Ovary (tissue), 9 donors: Measurements from ENCODE around the gene TMCC3. TPM values are rescaled to one million over a fixed set of nuclear protein-coding genes. Genes with fewer than 3 reads are reported as not detected.
A peak's percentile ranks its signal among the peaks of the same experiment; 100 is the strongest.
"Not testable (repeated sequence)": the region's sequence is repeated elsewhere in the genome, so short reads cannot be mapped to it uniquely, and the experiment has no call there.

ENCODE experiments used
- DNase-seq, 5 donors: peaks; one replicate each; pipeline ENCODE4 v3.0.0-alpha.2; 2019 to 2020
- H3K27ac ChIP-seq, 2 donors: fragments of 200-600 bp; one replicate each; pipeline versions ENCODE4 v1.5.1 to v1.8.0; 2019 to 2022
- H3K27me3 ChIP-seq: fragments of 200-600 bp; one replicate; pipeline ENCODE4 v1.8.0; 2022
- H3K36me3 ChIP-seq: fragments of 200-600 bp; sonication (generic); one replicate; pipeline ENCODE4 v1.5.1; 2019
- H3K4me1 ChIP-seq: one replicate; pipeline ENCODE4 v1.8.1; 2013; ENCODE audit warnings: mild to moderate bottlenecking, moderate library complexity; ENCODE audit not compliant: insufficient read depth
- H3K4me3 ChIP-seq: fragments of 200-600 bp; sonication (generic); one replicate; pipeline ENCODE4 v1.5.1; 2017
- H3K9me3 ChIP-seq, 2 donors: fragments of 200-600 bp in 1 of 2; sonication (generic) in 1 of 2; one replicate each; pipeline versions ENCODE4 v1.5.1 to v1.8.1; 2013 to 2019; ENCODE audit warnings: mild to moderate bottlenecking in 1 of 2, moderate library complexity in 1 of 2
- EP300 ChIP-seq: sonication (generic); formaldehyde crosslinking; IDR thresholded peaks from one replicate; pipeline ENCODE4 v1.6.1; 2017; ENCODE audit warnings: antibody characterized with exemption
- POLR2A ChIP-seq: fragments of 450-650 bp; IDR thresholded peaks from one replicate; pipeline ENCODE4 v1.6.1; 2017; ENCODE audit warnings: antibody characterized with exemption, mild to moderate bottlenecking, moderate library complexity
- WGBS, 3 donors: extraction: QIAGEN DNeasy Blood & Tissue Kit in 1 of 3; methylation state at CpG; one replicate each; pipeline versions ENCODE4 v1.1.5 to v1.1.7; 2013 to 2017; 5-methylcytosine and 5-hydroxymethylcytosine counted together
- intact Hi-C, 4 donors: fragments of 100-400 bp; cut with DNase I; formaldehyde crosslinking; loops; one replicate each; pipeline versions ENCODE4 v1.11.0 to v1.15.1; 2022 to 2023
- polyA plus RNA-seq, 2 donors: library from polyadenylated mRNA; stranded (reverse); fragments of 200-250 nt in 1 of 2; fragments of 350-450 nt in 1 of 2; fragmentation: Illumina TruSeq in 1 of 2; extraction: RNeasy Lipid Tissue Mini Kit (QIAGEN cat#74804) in 1 of 2; gene quantifications; one replicate each; pipeline ENCODE4 v1.2.3, GENCODE V29; 2013 to 2014
- total RNA-seq, 7 donors: library from RNA; depleted of rRNA in 2 of 7; stranded (reverse); fragments of >200 nt in 2 of 7; fragmentation: NEBNext Ultra II Directional in 3 of 7; extraction: Animal tissue kit (Norgen Biotek cat#: 25700) in 3 of 7; gene quantifications; one replicate each; pipeline versions ENCODE4 v1.1.0 to v1.2.4, GENCODE V29; 2016 to 2023
- TF ChIP-seq, protein P1 (sequence below), 3 donors: fragments of 450-650 bp in 2 of 3; fragments of 200-600 bp in 1 of 3; IDR thresholded peaks; one replicate each; pipeline versions ENCODE4 v1.5.1 to v1.8.0; 2016 to 2022; ENCODE audit warnings: antibody characterized with exemption in 3 of 3, mild to moderate bottlenecking in 1 of 3
- donor health status: DM: no; HTN: no; CAD: no; lungs with moderate emphysema.
- donor health status: DM: no; HTN: no; CAD: no.
- donor health status: Bipolar disorder and iron deficiency.
- donor health status: DM: yes; HTN: yes; CAD: no.
- donor health status: DM: no; HTN: no; CAD: no.
- donor health status: DM: yes; HTN: yes; CAD: no.

Gene TMCC3
- total and polyA plus RNA-seq, 9 donors, result 4.8 to 24.6 (median 9.6) TPM

DNA sequence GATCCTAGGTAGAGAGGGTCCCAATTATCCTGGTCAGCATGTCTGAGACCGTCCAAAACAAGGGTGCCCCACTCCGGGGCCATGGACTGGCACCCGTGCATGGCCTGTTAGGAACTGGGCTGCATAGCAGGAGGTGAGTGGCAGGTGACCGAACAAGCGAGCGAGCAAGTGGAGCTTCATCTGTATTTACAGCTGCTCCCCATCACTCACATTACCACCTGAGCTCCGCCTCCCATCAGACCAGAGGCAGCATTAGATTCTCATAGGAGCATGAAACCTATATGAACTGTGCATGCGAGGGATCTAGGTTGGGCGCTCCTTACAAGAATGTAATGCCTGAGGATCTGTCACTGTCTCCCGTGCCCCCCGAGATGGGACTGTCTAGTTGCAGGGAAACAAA lies 44.4 kb upstream of the TMCC3 start:
- Histone ChIP-seq H3K27ac (no peak overlapping the region), H3K4me3 (no peak overlapping the region), H3K36me3 (no peaks in the 10 kb centered on the region), H3K4me1 (peaks cover 7% of the 10 kb centered on the region), H3K27me3 (no peaks in the 10 kb centered on the region), H3K9me3 (no peaks in the 10 kb centered on the region)
- no peak for DNase-seq
- WGBS, 3 donors, result 94 to 98% (median 95%) methylated on average over 11 of the region's 11 CpGs
- intact Hi-C loops, result no loop called here
- TF ChIP-seq EP300, result no peak
- TF ChIP-seq, protein P1, sequence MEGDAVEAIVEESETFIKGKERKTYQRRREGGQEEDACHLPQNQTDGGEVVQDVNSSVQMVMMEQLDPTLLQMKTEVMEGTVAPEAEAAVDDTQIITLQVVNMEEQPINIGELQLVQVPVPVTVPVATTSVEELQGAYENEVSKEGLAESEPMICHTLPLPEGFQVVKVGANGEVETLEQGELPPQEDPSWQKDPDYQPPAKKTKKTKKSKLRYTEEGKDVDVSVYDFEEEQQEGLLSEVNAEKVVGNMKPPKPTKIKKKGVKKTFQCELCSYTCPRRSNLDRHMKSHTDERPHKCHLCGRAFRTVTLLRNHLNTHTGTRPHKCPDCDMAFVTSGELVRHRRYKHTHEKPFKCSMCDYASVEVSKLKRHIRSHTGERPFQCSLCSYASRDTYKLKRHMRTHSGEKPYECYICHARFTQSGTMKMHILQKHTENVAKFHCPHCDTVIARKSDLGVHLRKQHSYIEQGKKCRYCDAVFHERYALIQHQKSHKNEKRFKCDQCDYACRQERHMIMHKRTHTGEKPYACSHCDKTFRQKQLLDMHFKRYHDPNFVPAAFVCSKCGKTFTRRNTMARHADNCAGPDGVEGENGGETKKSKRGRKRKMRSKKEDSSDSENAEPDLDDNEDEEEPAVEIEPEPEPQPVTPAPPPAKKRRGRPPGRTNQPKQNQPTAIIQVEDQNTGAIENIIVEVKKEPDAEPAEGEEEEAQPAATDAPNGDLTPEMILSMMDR (IDR thresholded peaks at IDR 0.05), result no peak
- no peak for TF ChIP-seq POLR2A

GRCh38 chr12:94692826-94693225 lies 42.5 kb upstream of the TMCC3 start:
- H3K27me3 ChIP-seq, intact Hi-C loops, H3K4me3 ChIP-seq, H3K36me3 ChIP-seq, H3K9me3 ChIP-seq, H3K27ac ChIP-seq, DNase-seq: not testable (repeated sequence)
- H3K4me1 ChIP-seq, result peaks cover 14% of the 10 kb centered on the region
- WGBS, 3 donors, result 91 to 93% (median 93%) methylated on average over 7 of the region's 7 CpGs

DNA sequence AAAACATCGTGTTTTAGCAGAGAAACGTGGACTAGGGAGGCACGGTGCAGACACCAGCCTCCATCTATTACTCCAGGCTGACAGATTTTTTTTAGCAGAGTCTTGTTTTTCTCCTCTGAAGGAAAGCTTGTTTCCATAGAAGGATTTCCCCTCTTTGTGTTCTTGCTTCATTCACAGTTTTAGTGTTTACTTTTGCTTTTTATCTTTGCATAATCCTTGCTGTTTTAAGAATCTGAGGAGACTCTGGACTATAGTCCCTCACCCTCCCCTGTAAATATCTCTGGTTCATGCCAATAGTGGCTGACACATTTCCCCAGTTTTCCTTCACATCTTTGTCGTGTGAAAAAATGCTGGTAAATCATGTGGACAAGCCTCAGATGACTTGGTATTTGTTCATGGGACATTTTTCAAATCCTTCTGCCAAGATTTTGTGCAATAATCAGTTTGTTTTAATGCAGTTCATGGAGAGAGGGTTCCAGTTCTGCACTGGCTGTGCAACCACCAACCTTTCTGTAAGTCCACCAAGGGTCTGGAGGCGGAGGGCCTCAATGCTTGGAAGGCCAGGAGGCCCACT lies 39.9 kb upstream of the TMCC3 start:
- intact Hi-C loops, result no loop called here
- no peaks in the 10 kb centered on the region for H3K9me3 ChIP-seq
- TF ChIP-seq, protein P1 (IDR thresholded peaks at IDR 0.05), result no peak
- TF ChIP-seq POLR2A, result no peak
- no peak for TF ChIP-seq EP300
- H3K4me1 ChIP-seq, result peaks cover 17% of the 10 kb centered on the region
- no peak for DNase-seq
- H3K4me3 ChIP-seq, result peak overlapping the region; percentile 22
- no peaks in the 10 kb centered on the region for H3K36me3 ChIP-seq
- 18 to 21% (median 19%) methylated on average over 5 of the region's 5 CpGs for WGBS, 3 donors
- H3K27ac ChIP-seq, result peak overlapping the region; percentile 51 to 63
- no peaks in the 10 kb centered on the region for H3K27me3 ChIP-seq

- peak overlapping the region; percentile 51 to 63 for H3K27ac ChIP-seq
- H3K27me3 ChIP-seq, result no peaks in the 10 kb centered on the region
- no peaks in the 10 kb centered on the region for H3K36me3 ChIP-seq
- H3K4me1 ChIP-seq, result peaks cover 17% of the 10 kb centered on the region
- H3K9me3 ChIP-seq, result no peaks in the 10 kb centered on the region
- intact Hi-C loops, result no loop called here
- H3K4me3 ChIP-seq, result peak overlapping the region; percentile 22
- WGBS, 3 donors, result 4 to 14% (median 8%) methylated on average over 9 of the region's 9 CpGs
- DNase-seq, result peak in 4 of 5 donors; percentile 30 to 51 (median 46)
- TF ChIP-seq EP300 (no peak), POLR2A (no peak)
- TF ChIP-seq, protein P1 (IDR thresholded peaks at IDR 0.05), result no peak
These were observed 39.3 kb upstream of the TMCC3 start for GRCh38 chr12:94689646-94690036.

- DNase-seq, result no peak
- TF ChIP-seq EP300 (no peak), POLR2A (no peak)
- H3K4me1 ChIP-seq, result peaks cover 17% of the 10 kb centered on the region
- H3K36me3 ChIP-seq, result no peaks in the 10 kb centered on the region
- H3K4me3 ChIP-seq, result peak overlapping the region; percentile 22
- 14 to 18% (median 16%) methylated on average over 7 of the region's 7 CpGs for WGBS, 3 donors
- H3K27ac ChIP-seq, result peak overlapping the region; percentile 51 to 63
- H3K27me3 ChIP-seq, result no peaks in the 10 kb centered on the region
- intact Hi-C loops, result no loop called here
- H3K9me3 ChIP-seq, result no peaks in the 10 kb centered on the region
These were observed 38.8 kb upstream of the TMCC3 start for GRCh38 chr12:94689002-94689645.
